Left hindlimb (tissue), 1 donor: ENCODE data around the gene NMRAL1.

ENCODE experiments used
- DNase-seq: peaks from one replicate; pipeline ENCODE4 v3.0.0-alpha.2; 2018

Gene NMRAL1

GRCh38 chr16:4463522-4464163, 10.8 kb downstream of the NMRAL1 start:
- no peak for DNase-seq

- DNase-seq, result no peak
These were observed 13.0 kb downstream of the NMRAL1 start for GRCh38 chr16:4461250-4462085.

GRCh38 chr16:4460936-4461249, 13.5 kb downstream of the NMRAL1 start:
- no peak for DNase-seq

GRCh38 chr16:4455951-4456350, 18.5 kb downstream of the NMRAL1 start:
- no peak for DNase-seq

GRCh38 chr16:4455081-4455480, 19.3 kb downstream of the NMRAL1 start:
- DNase-seq, result no peak

- no peak for DNase-seq
These were observed 19.8 kb downstream of the NMRAL1 start for GRCh38 chr16:4454623-4455022.

GRCh38 chr16:4452674-4453073, 21.8 kb downstream of the NMRAL1 start:
- no peak for DNase-seq

GRCh38 chr16:4450931-4451519, 23.4 kb downstream of the NMRAL1 start:
- DNase-seq, result no peak

GRCh38 chr16:4450430-4450829, 24.0 kb downstream of the NMRAL1 start:
- no peak for DNase-seq

- DNase-seq, result no peak
These were observed 30.4 kb downstream of the NMRAL1 start for GRCh38 chr16:4443986-4444385.

- no peak for DNase-seq
These were observed 31.2 kb downstream of the NMRAL1 start for GRCh38 chr16:4443271-4443670.

GRCh38 chr16:4442371-4442770, 32.1 kb downstream of the NMRAL1 start:
- no peak for DNase-seq

GRCh38 chr16:4437366-4437765, 37.1 kb downstream of the NMRAL1 start:
- DNase-seq, result no peak

- no peak for DNase-seq
These were observed 38.9 kb downstream of the NMRAL1 start for GRCh38 chr16:4435337-4436067.

GRCh38 chr16:4433914-4434787, 40.3 kb downstream of the NMRAL1 start:
- DNase-seq, result no peak

- DNase-seq, result no peak
These were observed 41.2 kb downstream of the NMRAL1 start for GRCh38 chr16:4433228-4433627.

GRCh38 chr16:4431023-4431422, 43.4 kb downstream of the NMRAL1 start:
- no peak for DNase-seq

- DNase-seq, result no peak
These were observed 45.9 kb downstream of the NMRAL1 start for GRCh38 chr16:4428500-4428899.

GRCh38 chr16:4426722-4427372, 47.6 kb downstream of the NMRAL1 start:
- DNase-seq, result no peak

- no peak for DNase-seq
These were observed 48.3 kb downstream of the NMRAL1 start for GRCh38 chr16:4426021-4426684.

- peak; percentile 94 for DNase-seq
These were observed 48.9 kb downstream of the NMRAL1 start, which contains the start of gene DNAJA3 for GRCh38 chr16:4425378-4426020. Gene DNAJA3, plus strand, starts transcription at chr16:4425868. Its CDS starts 14 bp downstream, at chr16:4425882.
